ENCODE results near the gene RPL11.

- no peak for TF ChIP-seq POLR2AphosphoS5 (IDR thresholded peaks at IDR 0.05)
- no peak for TF ChIP-seq POLR2A (IDR thresholded peaks at IDR 0.05)
- no peak for TF ChIP-seq CTCF (IDR thresholded peaks at IDR 0.05 in 8 of 11, conservative IDR thresholded peaks at IDR 0.05 in 3 of 11)
These were observed 31.0 kb downstream of the RPL11 start for GRCh38 chr1:23722652-23723051.
